IMR-90 (cell line): ENCODE results near the gene MAK. TPM values are rescaled to one million over a fixed set of nuclear protein-coding genes. Genes with fewer than 3 reads are reported as not detected.

ENCODE experiments used
- ATAC-seq: fragments of 200-7000 bp; cut with Tn5 transposase; 2 replicates; pipeline ENCODE4 v1.9.1; 2020; ENCODE audit warnings: low read depth, mild to moderate bottlenecking, moderate library complexity
- BruUV-seq: library from RNA; stranded (reverse); fragments of 400-500 nt; replicated peaks from 2 replicates; lab custom pipeline; 2021; lab: Mats Ljungman, UMichigan
- CTCF ChIA-PET: fragments of 300-600 bp; formaldehyde crosslinking; extraction: SDS; loops from one replicate; lab custom pipeline; 2021; ENCODE audit warnings: antibody characterized with exemption; lab: Yijun Ruan, JAX
- POLR2A ChIA-PET: fragments of 300-600 bp; sonication (Branson Sonifier 250); formaldehyde crosslinking; loops from one replicate; lab custom pipeline; 2022; ENCODE audit warnings: antibody characterized with exemption; ENCODE audit not compliant: unreplicated experiment; lab: Charles Lee
- DNase-seq: peaks from one replicate; pipeline ENCODE4 v3.0.0; 2013
- H2AFZ ChIP-seq: replicated peaks from 2 replicates; pipeline ENCODE3; 2013; ENCODE audit warnings: low read length, mild to moderate bottlenecking; ENCODE audit not compliant: poor library complexity
- H2AK5ac ChIP-seq: 2 replicates; pipeline ENCODE4 v1.6.1; 2013; ENCODE audit warnings: low read depth, low read length, inconsistent platforms
- H2AK9ac ChIP-seq: replicated peaks from 2 replicates; pipeline ENCODE3; 2013; ENCODE audit warnings: mild to moderate bottlenecking, low read depth, low read length, moderate library complexity; ENCODE audit not compliant: poor library complexity
- H2BK120ac ChIP-seq: 2 replicates; pipeline ENCODE4 v1.6.1; 2013; ENCODE audit warnings: low read depth, low read length, inconsistent platforms
- H2BK15ac ChIP-seq: 3 replicates; pipeline ENCODE4 v1.6.1; 2013; ENCODE audit warnings: low read depth, low read length, inconsistent platforms
- H2BK20ac ChIP-seq: 2 replicates; pipeline ENCODE4 v1.6.1; 2013; ENCODE audit warnings: low read depth, mild to moderate bottlenecking, inconsistent platforms, low read length, moderate library complexity
- H2BK5ac ChIP-seq: 2 replicates; pipeline ENCODE4 v1.6.1; 2013; ENCODE audit warnings: mild to moderate bottlenecking, low read depth, low read length, inconsistent platforms; ENCODE audit not compliant: poor library complexity, severe bottlenecking
- H3K14ac ChIP-seq: replicated peaks from 2 replicates; pipeline ENCODE4 v1.6.1; 2013; ENCODE audit warnings: low read depth, low read length, inconsistent platforms
- H3K18ac ChIP-seq: 2 replicates; pipeline ENCODE4 v1.6.1; 2013; ENCODE audit warnings: low read depth, low read length, control low read depth
- H3K23ac ChIP-seq: 2 replicates; pipeline ENCODE4 v1.6.1; 2013; ENCODE audit warnings: low read depth, low read length, inconsistent platforms
- H3K27ac ChIP-seq: 2 replicates; pipeline ENCODE4 v1.5.1; 2013; ENCODE audit warnings: mild to moderate bottlenecking, control low read depth, low read length; ENCODE audit not compliant: insufficient read depth
- H3K27me3 ChIP-seq: 2 replicates; pipeline ENCODE4 v1.6.1; 2013; ENCODE audit warnings: low read length; ENCODE audit not compliant: control insufficient read depth, insufficient read depth
- H3K36me3 ChIP-seq: 2 replicates; pipeline ENCODE4 v1.6.1; 2013; ENCODE audit warnings: low read length, mixed read lengths; ENCODE audit not compliant: control insufficient read depth, insufficient read depth
- H3K4ac ChIP-seq: 2 replicates; pipeline ENCODE4 v1.6.1; 2013; ENCODE audit warnings: low read depth, low read length, inconsistent platforms
- H3K4me1 ChIP-seq: 2 replicates; pipeline ENCODE4 v1.6.1; 2013; ENCODE audit warnings: low read length, mixed read lengths; ENCODE audit not compliant: control insufficient read depth, insufficient read depth
- H3K4me2 ChIP-seq: 2 replicates; pipeline ENCODE4 v1.6.1; 2013; ENCODE audit warnings: low read depth, mild to moderate bottlenecking, control low read depth, low read length, moderate library complexity
- H3K4me3 ChIP-seq: 2 replicates; pipeline ENCODE4 v1.5.1; 2013; ENCODE audit warnings: low read depth, mild to moderate bottlenecking, control low read depth, low read length, moderate library complexity; ENCODE audit not compliant: insufficient read depth
- H3K56ac ChIP-seq: 2 replicates; pipeline ENCODE4 v1.6.1; 2013; ENCODE audit warnings: low read length, inconsistent platforms; ENCODE audit not compliant: insufficient read depth; ENCODE audit errors: extremely low read depth
- H3K79me1 ChIP-seq, 2 experiments: 2 replicates each; pipeline ENCODE4 v1.6.1; 2013; ENCODE audit warnings: low read length in 2 of 2, inconsistent platforms in 1 of 2, low read depth in 1 of 2
- H3K9ac ChIP-seq: 2 replicates; pipeline ENCODE4 v1.6.1; 2013; ENCODE audit warnings: low read depth, low read length, control low read depth
- H3K9me1 ChIP-seq: 2 replicates; pipeline ENCODE4 v1.6.1; 2013; ENCODE audit warnings: low read length, inconsistent platforms; ENCODE audit not compliant: insufficient read depth
- H3K9me3 ChIP-seq: 2 replicates; pipeline ENCODE4 v1.6.1; 2013; ENCODE audit warnings: low read length; ENCODE audit not compliant: control insufficient read depth, insufficient read depth
- H4K20me1 ChIP-seq: 2 replicates; pipeline ENCODE4 v1.6.1; 2013; ENCODE audit warnings: low read length, inconsistent platforms; ENCODE audit not compliant: insufficient read depth
- H4K5ac ChIP-seq: 2 replicates; pipeline ENCODE4 v1.6.1; 2013; ENCODE audit warnings: mild to moderate bottlenecking, low read depth, low read length, control low read depth
- H4K8ac ChIP-seq, 2 experiments: 2 replicates each; pipeline ENCODE4 v1.6.1; 2013; ENCODE audit warnings: low read depth in 2 of 2, low read length in 2 of 2, control low read depth in 1 of 2, inconsistent platforms in 1 of 2
- H4K91ac ChIP-seq: 2 replicates; pipeline ENCODE4 v1.6.1; 2013; ENCODE audit warnings: low read depth, low read length, inconsistent platforms; ENCODE audit not compliant: insufficient read depth
- BHLHE40 ChIP-seq: fragments of 150-350 bp; IDR thresholded peaks from 2 replicates; pipeline ENCODE4 v1.6.1; 2016; ENCODE audit warnings: mild to moderate bottlenecking, low read depth, low read length
- CHD1 ChIP-seq: IDR thresholded peaks from 2 replicates; pipeline ENCODE4 v1.6.1; 2012; ENCODE audit warnings: low read depth, low read length, improper control_type of control experiment
- CTCF ChIP-seq: conservative IDR thresholded peaks from 2 replicates; pipeline ENCODE4 v1.5.1; 2012; ENCODE audit warnings: mild to moderate bottlenecking, low read depth, low read length, improper control_type of control experiment
- FOS ChIP-seq: fragments of 150-350 bp; IDR thresholded peaks from 2 replicates; pipeline ENCODE4 v1.6.1; 2016; ENCODE audit warnings: low read depth, low read length
- MAFK ChIP-seq: IDR thresholded peaks from 2 replicates; pipeline ENCODE4 v1.6.1; 2012; ENCODE audit warnings: low read depth, low read length, improper control_type of control experiment
- POLR2A ChIP-seq: IDR thresholded peaks from 2 replicates; pipeline ENCODE4 v1.6.1; 2012; ENCODE audit warnings: mild to moderate bottlenecking, low read depth, low read length
- RCOR1 ChIP-seq: IDR thresholded peaks from 2 replicates; pipeline ENCODE4 v1.6.1; 2012; ENCODE audit warnings: mild to moderate bottlenecking, low read length, improper control_type of control experiment; ENCODE audit not compliant: insufficient replicate concordance
- SMC3 ChIP-seq: fragments of 150-350 bp; IDR thresholded peaks from 2 replicates; pipeline ENCODE4 v1.6.1; 2016; ENCODE audit warnings: low read depth, mild to moderate bottlenecking, antibody characterized with exemption, low read length, moderate library complexity
- USF2 ChIP-seq: fragments of 150-350 bp; IDR thresholded peaks from 2 replicates; pipeline ENCODE4 v1.6.1; 2017; ENCODE audit warnings: mild to moderate bottlenecking, antibody characterized with exemption, low read length, low read depth
- whole genome bisulfite sequencing, 2 experiments: methylation state at CpG; one replicate each; pipeline versions ENCODE4 v1.1.5 to v1.1.7; 2013; ENCODE audit warnings: missing lambda C conversion rate in 2 of 2; ENCODE audit not compliant: insufficient read length in 1 of 2; ENCODE audit errors: extremely low coverage in 2 of 2; 5-methylcytosine and 5-hydroxymethylcytosine counted together
- dilution Hi-C: fragments of 300-500 bp; cut with HindIII; formaldehyde crosslinking; loops from one replicate; pipeline ENCODE4 v1.14.3; 2018; ENCODE audit warnings: low sequenced_read_pairs; ENCODE audit not compliant: unreplicated experiment
- in situ Hi-C: fragments of 300-500 bp; cut with MboI; formaldehyde crosslinking; loops from 3 replicates; pipeline ENCODE4 v1.14.3; 2019; ENCODE audit warnings: low sequenced_read_pairs, inconsistent platforms, mixed read lengths
- intact Hi-C: fragments of 100-400 bp; cut with micrococcal nuclease; formaldehyde crosslinking; loops from 2 replicates; pipeline ENCODE4 v1.10.0; 2022
- polyA plus RNA-seq, 3 experiments: library from polyadenylated mRNA; depleted of rRNA; stranded (reverse); fragments of >200 nt; gene quantifications; 2 replicates each; pipeline ENCODE4 v1.2.3, GENCODE V29; 2012; ENCODE audit warnings: low replicate concordance in 1 of 3
- total RNA-seq: library from RNA; depleted of rRNA; stranded (reverse); fragments of >200 nt; gene quantifications from 2 replicates; pipeline ENCODE4 v1.2.3, GENCODE V29; 2012

MAK gene
- total and polyA plus RNA-seq, 2 of the 4 experiments (the other 2 are of a cell fraction), result not detected

- WGBS, 2 experiments, result 14% methylated on average over 10 of the region's 51 CpGs; no CpG with 5 or more reads in 1 of the 2 experiments
Measured at GRCh38 chr6:10883312-10884244, 45.2 kb upstream of the MAK start.

More at GRCh38 chr6:10883312-10884244, 45.2 kb upstream of the MAK start:
- Histone ChIP-seq H4K5ac (no peak overlapping the region), H2BK20ac (no peak overlapping the region), H2AK5ac (no peak overlapping the region), H3K4me1 (no peaks in the 10 kb centered on the region), H3K79me1 (no peaks in the 10 kb centered on the region), H4K20me1 (no peaks in the 10 kb centered on the region), H3K4me2 (no peak overlapping the region), H3K27ac (no peak overlapping the region), H4K8ac (no peak overlapping the region), H3K4me3 (no peak overlapping the region), H2BK5ac (no peak overlapping the region), H3K27me3 (peaks cover 69% of the 10 kb centered on the region), H3K9me1 (no peaks in the 10 kb centered on the region), H3K9me3 (peaks cover 8% of the 10 kb centered on the region), H3K4ac (no peak overlapping the region), H3K14ac (no peak overlapping the region), H3K36me3 (no peaks in the 10 kb centered on the region), H3K18ac (no peak overlapping the region), H2AK9ac (no peak overlapping the region), H2AFZ (no peak overlapping the region), H4K91ac (no peak overlapping the region), H3K23ac (no peak overlapping the region), H2BK15ac (no peak overlapping the region), H3K56ac (no peak overlapping the region), H3K9ac (no peak overlapping the region), H2BK120ac (no peak overlapping the region)
- ChIA-PET CTCF (interaction anchor here (0.7 kb wide), 1 partner anchor 703 kb away, joined by 6 read pairs; no protein-coding TSS in a partner anchor), POLR2A (no interaction called here)
- BruUV-seq, result no TSS peak
- in situ Hi-C loops, result no loop called here
- no peak for DNase-seq
- dilution Hi-C loops, result no loop called here
- ATAC-seq, result no peak
- intact Hi-C loops, result no loop called here
- TF ChIP-seq FOS (no peak), BHLHE40 (no peak), USF2 (no peak), CTCF (no peak), RCOR1 (no peak), POLR2A (no peak), SMC3 (no peak), CHD1 (no peak), MAFK (no peak)
